G401.6 (cell line): Measurements from ENCODE around the gene KIF26B.

Experiments
- FAIRE-seq: peaks from 2 replicates; lab custom pipeline; 2012; peaks lifted over from hg19 to GRCh38; lab: Jason Lieb, UNC

KIF26B gene

DNA sequence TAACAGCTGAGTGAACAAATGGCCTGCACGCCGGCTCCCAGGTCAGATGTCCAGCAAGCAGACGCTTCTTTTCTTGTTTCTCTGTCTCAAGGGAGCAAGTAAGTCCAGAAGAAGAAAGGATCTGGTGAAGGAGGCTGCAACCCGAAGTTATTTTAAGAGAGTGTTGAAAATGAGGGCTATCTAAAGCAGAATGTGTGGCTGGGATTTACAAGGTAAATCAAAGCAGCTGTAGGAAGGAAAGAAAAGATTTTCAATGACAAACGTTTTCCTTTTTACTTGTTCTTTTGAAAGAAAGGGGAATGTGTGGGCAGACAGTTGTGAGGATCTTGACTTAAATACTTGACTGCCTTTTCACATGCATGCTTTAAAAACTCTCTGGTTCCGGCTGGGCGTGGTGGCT is 311.5 kb downstream of the KIF26B start:
- FAIRE-seq, result no peak

- FAIRE-seq, result no peak
Measured at GRCh38 chr1:245467804-245468203, 313.0 kb downstream of the KIF26B start.

GRCh38 chr1:245469006-245469405 is 314.2 kb downstream of the KIF26B start:
- no peak for FAIRE-seq

DNA sequence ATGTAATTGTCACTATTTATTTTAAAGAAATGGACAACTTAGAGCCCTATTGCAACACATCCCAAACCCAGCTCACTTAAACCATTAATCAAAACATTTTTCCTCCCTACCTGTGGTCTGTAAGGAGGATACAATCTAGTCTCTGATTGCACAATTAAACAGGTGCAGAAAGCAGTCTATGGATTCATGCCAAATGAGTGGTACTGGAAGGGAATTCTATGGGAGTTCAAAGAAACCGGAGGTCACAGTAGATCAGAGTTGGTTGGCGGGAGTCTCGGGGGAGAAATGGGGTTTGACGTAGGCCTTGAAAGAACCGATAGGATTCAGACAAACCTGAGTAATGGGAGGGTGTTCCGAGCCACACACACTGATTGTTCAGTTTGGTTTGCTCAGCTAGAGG is 314.9 kb downstream of the KIF26B start:
- FAIRE-seq, result no peak

DNA sequence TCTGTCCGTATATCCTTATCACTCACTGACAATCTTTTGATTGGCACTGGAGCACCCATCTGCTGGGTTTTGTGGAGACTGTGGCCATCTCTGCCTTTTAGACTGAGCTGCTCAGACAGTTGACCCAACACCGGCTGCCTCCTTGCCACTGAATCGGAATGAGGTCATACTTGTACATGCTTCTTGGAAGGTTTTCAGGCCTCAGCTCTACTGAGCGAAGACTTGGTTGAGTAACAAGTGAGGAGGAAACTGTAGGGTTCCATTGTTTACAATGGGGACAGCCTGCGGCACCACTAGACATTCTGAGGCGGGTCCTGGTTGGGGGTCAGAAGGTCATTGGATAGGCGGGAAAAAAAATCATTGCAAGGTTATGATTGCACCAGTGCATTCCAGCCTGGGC is 320.3 kb downstream of the KIF26B start:
- no peak for FAIRE-seq

- FAIRE-seq, result no peak
Measured at GRCh38 chr1:245475961-245476516, 321.3 kb downstream of the KIF26B start.

DNA sequence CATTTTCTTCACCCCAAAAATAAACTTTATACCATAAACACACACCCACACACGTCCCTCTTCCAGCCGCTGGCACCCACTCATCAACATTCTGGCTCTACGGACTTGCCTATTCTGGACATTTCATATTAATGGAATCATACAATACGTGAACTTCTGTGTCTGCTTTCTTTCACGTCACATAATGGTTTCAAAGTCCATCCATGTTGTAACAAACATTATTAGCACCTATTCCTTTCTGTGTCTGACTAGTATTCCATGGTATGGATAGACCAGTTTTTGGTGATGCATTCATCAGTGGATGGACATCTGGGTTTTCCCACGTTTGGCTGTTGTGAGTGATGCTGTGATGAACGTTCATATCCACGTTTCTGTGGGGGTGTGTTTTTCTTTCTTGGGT is 323.2 kb downstream of the KIF26B start:
- FAIRE-seq, result no peak

GRCh38 chr1:245480393-245481120 is 325.8 kb downstream of the KIF26B start:
- FAIRE-seq, result no peak

GRCh38 chr1:245481261-245481660 is 326.5 kb downstream of the KIF26B start:
- FAIRE-seq, result no peak

DNA sequence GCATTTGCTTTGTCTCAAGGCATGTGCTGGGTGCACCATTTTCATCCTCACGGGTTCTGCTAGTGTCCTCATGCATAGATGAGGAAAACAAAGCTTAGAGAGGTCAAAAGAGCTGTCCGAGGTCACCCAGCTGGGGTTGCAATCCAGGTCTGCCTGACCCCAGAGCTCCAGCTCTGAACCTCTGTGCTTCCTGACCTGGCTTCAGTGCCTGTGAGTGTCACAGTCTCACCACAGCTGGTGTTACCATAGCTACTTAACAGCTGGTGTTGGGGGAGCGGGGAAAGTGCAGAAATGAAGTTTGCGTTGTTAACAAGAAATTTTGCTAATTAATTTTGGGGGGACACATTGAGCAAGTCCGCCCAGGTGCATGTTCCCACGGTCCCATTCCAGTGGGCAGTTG is 328.5 kb downstream of the KIF26B start:
- no peak for FAIRE-seq

DNA sequence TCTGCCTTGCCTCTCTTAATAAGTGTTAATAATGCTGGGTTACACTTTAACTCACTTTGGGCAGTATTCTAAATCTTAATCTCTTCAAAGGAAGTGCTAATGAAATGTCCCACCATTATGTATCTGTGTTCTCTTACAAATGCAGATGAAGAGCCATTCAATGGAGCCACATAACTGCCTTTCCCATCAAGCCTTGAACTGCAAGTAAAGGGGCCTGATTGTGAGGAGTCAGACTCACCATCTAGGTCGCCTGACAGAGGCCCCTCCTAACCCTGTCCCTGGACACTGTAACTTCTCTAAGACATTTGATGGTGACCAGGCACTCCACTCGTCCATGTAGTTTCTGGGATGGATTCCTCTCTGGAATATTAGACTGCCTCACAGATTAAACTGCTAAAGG is 329.4 kb downstream of the KIF26B start:
- FAIRE-seq, result no peak

DNA sequence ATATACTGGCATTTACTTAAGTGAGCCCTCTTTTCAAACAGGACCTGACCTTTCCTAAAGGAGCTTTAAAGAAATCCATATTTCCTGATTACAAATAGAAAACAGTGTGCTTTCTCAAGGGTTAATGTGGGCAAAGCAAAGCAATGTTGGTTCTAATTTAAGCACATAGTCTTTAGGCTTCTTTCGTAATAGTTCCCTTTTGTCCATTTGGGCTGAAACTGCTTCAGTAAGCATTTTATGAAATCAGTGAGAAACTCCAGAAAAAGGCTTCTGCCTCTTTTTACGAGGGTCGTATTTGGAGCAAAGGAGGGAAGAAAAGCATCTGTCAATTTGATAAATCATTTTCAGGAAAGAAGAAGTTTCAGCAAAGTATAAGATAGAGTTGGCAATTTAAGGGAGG is 331.2 kb downstream of the KIF26B start:
- FAIRE-seq, result no peak

- no peak for FAIRE-seq
Measured at GRCh38 chr1:245486775-245487470, 332.1 kb downstream of the KIF26B start.

GRCh38 chr1:245488346-245489129 is 333.8 kb downstream of the KIF26B start:
- FAIRE-seq, result no peak

- FAIRE-seq, result no peak
Measured at GRCh38 chr1:245489838-245490237, 335.1 kb downstream of the KIF26B start.

DNA sequence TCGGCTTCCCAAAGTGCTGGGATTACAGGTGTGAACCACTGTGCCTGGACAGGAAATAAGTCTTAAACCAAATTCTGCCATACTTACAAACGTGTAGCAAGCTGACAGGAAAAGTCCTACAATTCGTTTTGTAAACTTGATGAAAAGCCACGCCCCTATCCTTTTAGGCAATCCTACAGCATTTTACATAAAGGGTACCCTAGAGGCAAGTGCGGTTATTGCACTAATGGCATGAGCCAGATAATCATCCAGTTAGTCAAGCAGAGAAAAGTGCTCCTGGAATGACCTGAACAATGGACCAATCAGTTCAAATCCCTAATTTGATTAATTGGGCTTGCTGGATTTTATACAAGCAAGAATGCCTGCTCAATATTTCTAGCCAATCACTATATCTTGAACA is 338.2 kb downstream of the KIF26B start:
- no peak for FAIRE-seq

DNA sequence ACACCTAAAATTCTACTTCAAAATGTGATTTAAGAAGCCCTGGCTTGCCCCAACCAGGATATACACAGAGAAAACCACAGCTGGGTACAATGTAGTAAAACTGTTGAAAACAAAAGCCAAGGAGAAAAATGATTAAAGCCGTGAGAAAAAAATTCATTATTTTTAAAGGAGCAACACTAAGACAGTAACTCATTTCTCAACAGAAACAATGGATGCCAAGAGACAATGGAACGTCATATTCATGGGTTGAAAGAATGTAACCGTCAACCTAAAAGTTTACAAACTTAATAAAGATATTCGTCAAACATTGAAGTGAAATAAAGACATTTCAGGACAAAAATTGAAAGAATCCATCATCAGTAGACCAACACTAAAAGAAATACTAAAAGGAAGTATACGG is 340.9 kb downstream of the KIF26B start:
- FAIRE-seq, result no peak

GRCh38 chr1:245500546-245500945 is 345.8 kb downstream of the KIF26B start:
- FAIRE-seq, result no peak

DNA sequence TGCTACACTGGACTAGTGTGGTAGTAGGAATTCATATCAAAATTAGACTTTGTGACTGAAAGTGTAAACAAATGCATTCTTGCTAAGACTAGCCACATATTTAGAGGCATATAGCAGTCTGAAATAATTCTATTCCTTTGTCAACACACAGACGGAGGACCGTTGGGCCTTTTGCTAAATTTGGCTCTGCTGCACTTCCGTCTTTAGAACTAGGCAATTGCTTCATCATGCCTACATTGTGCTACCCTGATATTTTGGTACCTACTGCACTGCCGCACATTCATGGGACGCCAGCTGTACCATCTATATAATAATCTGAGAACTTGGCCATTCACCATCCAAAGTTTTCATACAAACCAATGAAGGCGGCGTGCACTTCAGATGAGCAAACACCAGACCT is 346.8 kb downstream of the KIF26B start:
- FAIRE-seq, result no peak

GRCh38 chr1:245503548-245503947 is 348.8 kb downstream of the KIF26B start:
- no peak for FAIRE-seq

DNA sequence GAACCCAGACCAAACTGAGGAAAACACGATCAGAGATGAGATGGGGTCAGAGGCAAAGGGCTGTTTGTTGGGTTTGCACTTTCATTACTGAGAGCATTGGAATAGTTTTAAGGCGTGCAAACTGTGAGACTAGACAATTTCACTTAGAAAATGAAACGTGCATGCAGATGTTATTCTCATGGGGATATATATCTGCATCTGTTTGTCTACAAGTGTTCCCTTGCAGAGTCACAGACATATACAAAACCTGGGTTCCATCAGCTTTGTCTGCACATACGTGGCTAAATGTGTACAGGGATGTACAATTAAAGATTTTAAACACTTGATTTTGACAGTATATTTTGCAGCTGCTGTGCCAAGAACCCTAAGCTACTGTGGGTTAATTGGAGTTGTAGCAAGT is 355.4 kb downstream of the KIF26B start:
- FAIRE-seq, result no peak

DNA sequence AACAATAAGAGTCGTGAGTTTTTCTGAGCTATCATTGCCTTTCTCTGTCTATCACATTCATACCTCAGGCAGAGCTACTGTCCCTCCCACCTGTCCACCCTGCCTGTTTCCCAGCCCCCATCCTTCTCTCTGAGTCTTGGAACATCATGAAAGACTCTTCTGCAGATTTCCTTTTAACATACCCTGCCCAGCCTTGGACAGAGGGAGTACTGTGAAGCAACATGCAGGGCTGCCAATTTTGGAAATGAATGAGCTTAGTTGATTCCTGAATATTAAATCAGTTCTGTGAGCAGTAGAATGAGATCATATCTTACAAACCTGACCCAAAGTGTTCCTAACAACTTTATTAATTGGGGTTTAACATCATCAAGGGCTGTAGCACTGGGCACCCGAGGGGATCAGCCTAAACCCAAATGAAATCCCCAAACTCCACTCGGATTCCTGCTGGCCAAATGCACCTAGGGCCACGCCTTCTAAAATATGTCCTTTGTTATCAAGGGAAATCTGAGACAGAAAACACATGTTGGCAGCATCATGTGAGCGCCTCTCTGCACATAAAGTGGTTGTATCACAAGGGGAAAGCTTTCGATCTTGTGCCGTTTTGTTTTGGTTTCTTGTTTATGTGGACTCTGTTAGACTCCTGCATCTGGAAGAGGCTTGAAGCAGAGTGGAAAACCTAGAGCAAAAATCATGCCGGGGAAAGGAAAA is 357.6 kb downstream of the KIF26B start:
- FAIRE-seq, result no peak
